Adrenal gland (tissue), 12 donors: ENCODE data around the gene AFTPH. TPM values are rescaled to one million over a fixed set of nuclear protein-coding genes. Genes with fewer than 3 reads are reported as not detected.

Experiments
- DNase-seq, 7 donors: peaks; one replicate each; pipeline ENCODE4 v3.0.0-alpha.2; 2019 to 2020
- H3K27ac ChIP-seq, 5 donors: fragments of 200-600 bp; sonication (generic) in 4 of 5; 1 replicate in 3 of 5; 2 replicates in 2 of 5; pipeline versions ENCODE4 v1.5.1 to v1.8.0; 2016 to 2020; ENCODE audit warnings: mild to moderate bottlenecking in 1 of 5
- H3K27me3 ChIP-seq: fragments of 200-600 bp; 2 replicates; pipeline ENCODE4 v1.8.0; 2021
- H3K36me3 ChIP-seq, 2 donors: fragments of 200-600 bp; replicated peaks in 1 of 2; 1 replicate in 1 of 2; 2 replicates in 1 of 2; pipeline versions ENCODE4 v1.5.1 to v1.8.0; 2018 to 2022
- H3K4me1 ChIP-seq, 2 donors: fragments of 200-600 bp; replicated peaks in 1 of 2; 1 replicate in 1 of 2; 2 replicates in 1 of 2; pipeline versions ENCODE4 v1.5.1 to v1.8.0; 2018 to 2021
- H3K4me3 ChIP-seq, 4 donors: fragments of 200-600 bp; sonication (generic) in 3 of 4; one replicate each; pipeline ENCODE4 v1.5.1; 2016 to 2018
- H3K9me3 ChIP-seq, 3 donors: fragments of 200-600 bp; sonication (generic) in 1 of 3; replicated peaks in 1 of 3; 1 replicate in 2 of 3; 2 replicates in 1 of 3; pipeline versions ENCODE4 v1.5.1 to v1.8.0; 2016 to 2021
- POLR2A ChIP-seq, 2 donors: fragments of 450-650 bp; IDR thresholded peaks; one replicate each; pipeline ENCODE4 v1.6.1; 2017; ENCODE audit warnings: antibody characterized with exemption in 2 of 2, mild to moderate bottlenecking in 2 of 2, moderate library complexity in 1 of 2
- WGBS, 4 donors: extraction: QIAGEN DNeasy Blood & Tissue Kit in 2 of 4; methylation state at CpG; one replicate each; pipeline versions ENCODE4 v1.1.5 to v1.1.7; 2013 to 2017; 5-methylcytosine and 5-hydroxymethylcytosine counted together
- intact Hi-C, 2 donors: fragments of 100-400 bp; cut with DNase I; formaldehyde crosslinking; loops; one replicate each; pipeline versions ENCODE4 v1.14.1 to v1.15.0; 2022 to 2023
- polyA plus RNA-seq, 3 donors: library from polyadenylated mRNA; stranded (reverse); fragments of 200-250 nt in 2 of 3; fragments of 350-450 nt in 1 of 3; fragmentation: Illumina TruSeq in 1 of 3; extraction: RNeasy Lipid Tissue Mini Kit (QIAGEN cat#74804) in 1 of 3; gene quantifications; one replicate each; pipeline ENCODE4 v1.2.3, GENCODE V29; 2013 to 2014
- total RNA-seq, 9 donors: library from RNA; depleted of rRNA in 4 of 9; stranded (reverse); fragments of >200 nt in 4 of 9; fragments of 120-200 nt in 1 of 9; fragmentation: NEBNext Ultra II Directional in 1 of 9; extraction: Animal tissue kit (Norgen Biotek cat#: 25700) in 1 of 9; gene quantifications; one replicate each; pipeline versions ENCODE4 v1.1.0 to v1.2.4, GENCODE V29; 2013 to 2023
- TF ChIP-seq, protein P1 (sequence below), 6 experiments: fragments of 450-650 bp in 4 of 6; fragments of 200-600 bp in 2 of 6; sonication (generic) in 1 of 6; IDR thresholded peaks; 1 replicate in 5 of 6; 2 replicates in 1 of 6; pipeline versions ENCODE4 v1.5.1 to v1.8.0; 2016 to 2021; ENCODE audit warnings: antibody characterized with exemption in 6 of 6, mild to moderate bottlenecking in 2 of 6, moderate library complexity in 1 of 6
- donor health status: healthy with polysubstance abuse.
- donor health status: Bipolar disorder and iron deficiency.
- donor health status: DM: yes; HTN: yes; CAD: no.
- donor health status: DM: no; HTN: no; CAD: no.
- donor health status: DM: no; HTN: no; CAD: no.
- donor health status: DM: yes; HTN: yes; CAD: no.

The AFTPH gene
- total and polyA plus RNA-seq, 12 donors = 25.7 to 58.5 (median 36.1) TPM

DNA sequence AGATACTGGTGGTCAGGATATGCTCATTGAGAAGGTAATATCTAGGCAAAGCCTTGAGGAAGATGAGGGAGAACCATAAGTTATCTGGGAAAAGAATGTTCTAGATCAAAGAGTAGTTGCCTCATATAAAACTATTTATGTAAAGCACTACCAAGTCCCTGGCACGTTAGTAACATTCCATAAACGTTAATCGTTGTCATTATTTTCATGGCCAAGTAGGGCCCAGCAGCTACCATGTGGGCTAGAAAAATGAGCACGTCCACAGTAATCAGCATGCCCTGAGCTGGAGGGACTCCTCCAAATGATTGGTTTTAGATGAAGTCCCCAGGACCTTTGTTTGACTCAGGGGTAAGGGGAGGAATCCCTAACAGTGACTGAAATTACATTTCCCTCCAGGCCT, 32.7 kb upstream of the AFTPH start:
- no peak overlapping the region for H3K4me3 ChIP-seq
- no peaks in the 10 kb centered on the region for H3K27me3 ChIP-seq

DNA sequence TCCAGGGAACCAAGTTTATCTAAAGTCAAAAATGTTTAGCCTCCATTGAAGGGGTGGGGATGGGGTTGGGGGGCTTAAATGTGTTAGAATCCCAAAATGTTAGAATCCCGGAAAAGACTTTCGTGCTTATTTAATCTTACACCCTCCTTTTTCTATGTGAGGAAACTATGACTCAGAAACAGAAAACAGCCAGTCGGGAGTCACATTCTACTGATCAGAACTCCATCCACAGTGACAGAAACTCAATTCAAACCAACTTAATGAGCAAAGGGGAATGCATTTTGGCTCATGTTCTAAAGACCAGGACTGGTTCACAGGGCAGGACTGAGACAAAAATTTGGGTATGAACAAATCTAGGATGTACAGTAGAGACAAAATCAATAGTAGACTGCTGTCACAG, 31.9 kb upstream of the AFTPH start:
- Histone ChIP-seq H3K27me3 (no peaks in the 10 kb centered on the region), H3K4me1 (peaks cover 0 to 5% of the 10 kb centered on the region in 2 donors), H3K27ac (no peak overlapping the region), H3K36me3 (no peaks in the 10 kb centered on the region), H3K4me3 (no peak overlapping the region), H3K9me3 (no peaks in the 10 kb centered on the region)
- 77 to 89% (median 85%) methylated on average over 3 of the region's 3 CpGs for WGBS, 4 donors
- no peak for DNase-seq
- intact Hi-C loops = no loop called here
- no peak for TF ChIP-seq POLR2A (IDR thresholded peaks at IDR 0.05)
- TF ChIP-seq, protein P1, sequence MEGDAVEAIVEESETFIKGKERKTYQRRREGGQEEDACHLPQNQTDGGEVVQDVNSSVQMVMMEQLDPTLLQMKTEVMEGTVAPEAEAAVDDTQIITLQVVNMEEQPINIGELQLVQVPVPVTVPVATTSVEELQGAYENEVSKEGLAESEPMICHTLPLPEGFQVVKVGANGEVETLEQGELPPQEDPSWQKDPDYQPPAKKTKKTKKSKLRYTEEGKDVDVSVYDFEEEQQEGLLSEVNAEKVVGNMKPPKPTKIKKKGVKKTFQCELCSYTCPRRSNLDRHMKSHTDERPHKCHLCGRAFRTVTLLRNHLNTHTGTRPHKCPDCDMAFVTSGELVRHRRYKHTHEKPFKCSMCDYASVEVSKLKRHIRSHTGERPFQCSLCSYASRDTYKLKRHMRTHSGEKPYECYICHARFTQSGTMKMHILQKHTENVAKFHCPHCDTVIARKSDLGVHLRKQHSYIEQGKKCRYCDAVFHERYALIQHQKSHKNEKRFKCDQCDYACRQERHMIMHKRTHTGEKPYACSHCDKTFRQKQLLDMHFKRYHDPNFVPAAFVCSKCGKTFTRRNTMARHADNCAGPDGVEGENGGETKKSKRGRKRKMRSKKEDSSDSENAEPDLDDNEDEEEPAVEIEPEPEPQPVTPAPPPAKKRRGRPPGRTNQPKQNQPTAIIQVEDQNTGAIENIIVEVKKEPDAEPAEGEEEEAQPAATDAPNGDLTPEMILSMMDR (IDR thresholded peaks at IDR 0.05) = no peak

More for the DNA sequence above, 32.7 kb upstream of the AFTPH start:
- Histone ChIP-seq H3K9me3 (no peaks in the 10 kb centered on the region), H3K36me3 (no peaks in the 10 kb centered on the region), H3K27ac (no peak overlapping the region), H3K4me1 (peaks cover 0 to 5% of the 10 kb centered on the region in 2 donors)
- intact Hi-C loops = no loop called here
- WGBS, 4 donors = 55 to 72% (median 63%) methylated on average over 4 of the region's 4 CpGs
- no peak for DNase-seq
- TF ChIP-seq POLR2A (IDR thresholded peaks at IDR 0.05) = no peak

DNA sequence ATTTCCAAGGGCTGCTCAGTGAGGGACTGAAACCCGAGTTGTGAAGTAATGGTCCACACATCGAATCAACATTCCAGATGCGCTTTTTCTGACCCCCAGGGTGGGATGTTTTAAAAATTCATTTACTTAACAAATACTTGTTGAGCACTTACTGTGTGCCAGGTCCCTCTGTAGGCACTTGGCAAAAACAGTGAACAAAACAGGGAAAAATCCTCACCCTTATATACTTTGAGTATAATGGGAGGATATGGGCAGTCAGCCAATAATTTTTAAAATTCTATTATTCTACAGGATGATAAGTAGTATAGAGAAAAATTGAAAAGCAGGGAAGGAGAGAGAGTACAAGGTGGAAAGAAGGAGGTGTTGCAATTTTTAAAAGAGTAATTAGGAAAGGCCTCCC, 31.3 kb upstream of the AFTPH start:
- Histone ChIP-seq H3K27me3 (no peaks in the 10 kb centered on the region), H3K4me3 (no peak overlapping the region), H3K9me3 (no peaks in the 10 kb centered on the region), H3K4me1 (peaks cover 0 to 5% of the 10 kb centered on the region in 2 donors), H3K27ac (no peak overlapping the region), H3K36me3 (no peaks in the 10 kb centered on the region)
- DNase-seq = no peak
- intact Hi-C loops = no loop called here
- TF ChIP-seq, protein P1 (IDR thresholded peaks at IDR 0.05) = no peak
- no peak for TF ChIP-seq POLR2A (IDR thresholded peaks at IDR 0.05)
- 83 to 89% (median 87%) methylated on average over 3 of the region's 3 CpGs for WGBS, 4 donors

DNA sequence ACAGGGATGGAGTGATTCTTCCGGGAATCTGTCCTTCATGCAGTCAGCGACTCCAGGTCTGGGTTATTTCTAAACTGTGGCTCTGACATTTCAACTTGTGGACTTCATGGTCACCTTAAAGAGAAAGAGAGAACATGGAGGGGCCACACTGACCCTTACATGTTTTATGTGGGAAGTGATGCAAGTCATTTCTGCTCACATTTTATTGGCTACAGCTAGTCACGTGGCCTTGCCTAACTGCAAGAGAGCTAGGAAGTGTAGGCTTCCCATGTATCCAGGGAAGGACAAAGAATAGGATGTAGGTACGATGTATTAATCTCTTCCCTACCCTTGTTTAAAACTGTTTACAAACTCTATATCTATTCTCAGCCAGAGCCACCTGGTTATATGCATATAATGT, 30.3 kb upstream of the AFTPH start:
- Histone ChIP-seq H3K9me3 (no peaks in the 10 kb centered on the region), H3K4me1 (no peaks in the 10 kb centered on the region), H3K4me3 (no peak overlapping the region), H3K36me3 (no peaks in the 10 kb centered on the region), H3K27me3 (no peaks in the 10 kb centered on the region), H3K27ac (no peak overlapping the region)
- TF ChIP-seq, protein P1 (IDR thresholded peaks at IDR 0.05) = no peak
- no peak for TF ChIP-seq POLR2A (IDR thresholded peaks at IDR 0.05)
- WGBS, 4 donors = 83 to 87% (median 85%) methylated on average over 4 of the region's 4 CpGs
- intact Hi-C loops = no loop called here
- no peak for DNase-seq

DNA sequence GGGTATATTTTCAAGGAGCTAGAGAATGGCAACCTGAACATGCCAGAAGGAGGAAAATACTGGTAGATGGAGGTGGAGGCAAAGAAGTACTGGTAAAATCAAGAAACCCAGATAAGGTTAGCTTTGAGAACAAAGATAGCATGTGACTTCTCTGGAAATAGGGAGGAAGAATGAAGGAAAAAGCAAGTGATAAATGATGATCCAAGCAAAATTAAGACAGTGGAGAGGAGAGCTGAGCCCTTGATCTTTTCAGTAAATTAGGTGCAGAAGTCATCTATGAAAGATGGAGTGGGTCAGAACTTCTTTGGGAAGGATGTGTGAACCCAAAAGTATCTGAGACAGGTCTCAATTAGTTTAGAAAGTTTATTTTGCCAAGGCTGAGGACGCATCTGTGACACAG, 25.7 kb upstream of the AFTPH start:
- no peaks in the 10 kb centered on the region for H3K9me3 ChIP-seq
- H3K4me1 ChIP-seq = no peaks in the 10 kb centered on the region
- intact Hi-C loops = no loop called here
- DNase-seq = no peak
- TF ChIP-seq, protein P1 (IDR thresholded peaks at IDR 0.05) = no peak
- no peak for TF ChIP-seq POLR2A (IDR thresholded peaks at IDR 0.05)
- no peak overlapping the region for H3K4me3 ChIP-seq
- H3K27ac ChIP-seq = no peak overlapping the region
- H3K36me3 ChIP-seq = no peaks in the 10 kb centered on the region
- WGBS, 4 donors = 82 to 89% (median 86%) methylated on average over 1 of the region's 1 CpG
- no peaks in the 10 kb centered on the region for H3K27me3 ChIP-seq
